Progenitor cell of endocrine pancreas (in vitro differentiated cells): ENCODE measurements around the gene SERPINB5. TPM values are rescaled to one million over a fixed set of nuclear protein-coding genes. Genes with fewer than 3 reads are reported as not detected.
A peak's percentile ranks its signal among the peaks of the same experiment; 100 is the strongest.
"Not testable (repeated sequence)": the region's sequence is repeated elsewhere in the genome, so short reads cannot be mapped to it uniquely, and the experiment has no call there.

Experiments used
- DNase-seq: peaks from one replicate; pipeline ENCODE4 v3.0.0; 2021; ENCODE audit warnings: low spot score; ENCODE audit not compliant: unreplicated experiment
- H3K27ac Mint-ChIP-seq: 2 replicates; pipeline ENCODE4 v1.8.0; 2021; ENCODE audit warnings: mild to moderate bottlenecking, moderate library complexity, mixed read lengths
- H3K27me3 Mint-ChIP-seq: 2 replicates; pipeline ENCODE4 v1.8.0; 2021; ENCODE audit warnings: mixed read lengths
- H3K36me3 Mint-ChIP-seq: 2 replicates; pipeline ENCODE4 v1.8.0; 2022; ENCODE audit warnings: mixed read lengths; ENCODE audit not compliant: insufficient read depth
- H3K4me1 Mint-ChIP-seq: 2 replicates; pipeline ENCODE4 v1.8.0; 2021; ENCODE audit warnings: low read depth, mixed read lengths
- H3K4me3 Mint-ChIP-seq: 2 replicates; pipeline ENCODE4 v1.8.0; 2021; ENCODE audit warnings: low read depth, mild to moderate bottlenecking, moderate library complexity, mixed read lengths
- H3K9me3 Mint-ChIP-seq: 2 replicates; pipeline ENCODE4 v1.8.0; 2021; ENCODE audit warnings: low read depth, mixed read lengths
- total RNA-seq: library from RNA; stranded (reverse); gene quantifications from 2 replicates; pipeline ENCODE4 v1.2.1, GENCODE V29; 2021
- TF ChIP-seq, protein P1 (sequence below): fragments of 200-600 bp; sonication (generic); IDR thresholded peaks from one replicate; pipeline ENCODE4 v1.5.0; 2021; ENCODE audit warnings: antibody characterized with exemption, mild to moderate bottlenecking; ENCODE audit not compliant: unreplicated experiment

The SERPINB5 gene
- total RNA-seq, 1 donor from 2014 or later: 0.22 TPM

DNA sequence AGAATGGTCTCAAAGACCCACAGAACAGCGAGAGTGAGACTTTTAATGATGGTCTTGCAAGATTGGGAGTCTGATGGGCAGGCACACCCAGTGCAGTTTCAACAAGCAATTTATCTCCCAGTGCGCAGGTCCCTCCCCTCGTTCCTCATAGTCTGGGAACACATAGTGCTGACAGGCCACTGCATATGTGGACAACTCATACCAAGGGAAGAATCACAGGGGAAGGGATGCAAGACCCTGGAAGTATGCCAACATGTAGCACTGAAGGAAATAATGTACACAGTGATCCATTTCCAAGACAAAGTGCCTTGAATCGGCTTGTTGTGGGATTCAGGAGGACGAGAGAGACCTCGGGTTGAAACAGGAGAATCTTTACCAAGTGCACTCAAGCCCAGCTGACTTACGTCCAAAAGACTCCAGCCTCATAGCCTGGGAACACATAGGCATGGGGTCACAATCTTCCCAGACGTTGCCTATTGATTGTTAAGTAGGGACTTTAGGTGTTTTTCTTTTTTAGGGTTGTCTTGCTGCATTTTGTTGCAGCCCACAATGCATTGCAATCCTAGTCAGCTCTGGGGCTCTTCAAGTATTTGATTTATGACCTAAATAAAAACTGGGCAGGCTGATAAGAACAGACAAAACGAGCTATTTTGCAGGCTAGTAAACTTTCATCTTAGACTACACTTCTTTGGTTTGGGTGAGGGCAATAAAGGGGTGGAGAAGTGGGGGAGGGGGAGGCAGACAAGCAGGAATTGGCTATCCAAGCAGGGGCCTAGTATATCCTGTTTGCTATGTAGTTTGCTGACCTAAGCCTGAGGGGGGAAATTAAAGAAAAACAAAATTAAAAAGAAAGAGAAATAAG lies 24.7 kb upstream of the SERPINB5 start:
- TF ChIP-seq, protein P1, sequence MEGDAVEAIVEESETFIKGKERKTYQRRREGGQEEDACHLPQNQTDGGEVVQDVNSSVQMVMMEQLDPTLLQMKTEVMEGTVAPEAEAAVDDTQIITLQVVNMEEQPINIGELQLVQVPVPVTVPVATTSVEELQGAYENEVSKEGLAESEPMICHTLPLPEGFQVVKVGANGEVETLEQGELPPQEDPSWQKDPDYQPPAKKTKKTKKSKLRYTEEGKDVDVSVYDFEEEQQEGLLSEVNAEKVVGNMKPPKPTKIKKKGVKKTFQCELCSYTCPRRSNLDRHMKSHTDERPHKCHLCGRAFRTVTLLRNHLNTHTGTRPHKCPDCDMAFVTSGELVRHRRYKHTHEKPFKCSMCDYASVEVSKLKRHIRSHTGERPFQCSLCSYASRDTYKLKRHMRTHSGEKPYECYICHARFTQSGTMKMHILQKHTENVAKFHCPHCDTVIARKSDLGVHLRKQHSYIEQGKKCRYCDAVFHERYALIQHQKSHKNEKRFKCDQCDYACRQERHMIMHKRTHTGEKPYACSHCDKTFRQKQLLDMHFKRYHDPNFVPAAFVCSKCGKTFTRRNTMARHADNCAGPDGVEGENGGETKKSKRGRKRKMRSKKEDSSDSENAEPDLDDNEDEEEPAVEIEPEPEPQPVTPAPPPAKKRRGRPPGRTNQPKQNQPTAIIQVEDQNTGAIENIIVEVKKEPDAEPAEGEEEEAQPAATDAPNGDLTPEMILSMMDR: no peak
- peaks cover 3% of the 10 kb centered on the region for H3K9me3 Mint-ChIP-seq
- H3K4me1 Mint-ChIP-seq: peaks cover 21% of the 10 kb centered on the region
- no peaks in the 10 kb centered on the region for H3K27me3 Mint-ChIP-seq
- no peak overlapping the region for H3K4me3 Mint-ChIP-seq
- no peak for DNase-seq
- no peaks in the 10 kb centered on the region for H3K36me3 Mint-ChIP-seq
- H3K27ac Mint-ChIP-seq: peak overlapping the region; percentile 85

DNA sequence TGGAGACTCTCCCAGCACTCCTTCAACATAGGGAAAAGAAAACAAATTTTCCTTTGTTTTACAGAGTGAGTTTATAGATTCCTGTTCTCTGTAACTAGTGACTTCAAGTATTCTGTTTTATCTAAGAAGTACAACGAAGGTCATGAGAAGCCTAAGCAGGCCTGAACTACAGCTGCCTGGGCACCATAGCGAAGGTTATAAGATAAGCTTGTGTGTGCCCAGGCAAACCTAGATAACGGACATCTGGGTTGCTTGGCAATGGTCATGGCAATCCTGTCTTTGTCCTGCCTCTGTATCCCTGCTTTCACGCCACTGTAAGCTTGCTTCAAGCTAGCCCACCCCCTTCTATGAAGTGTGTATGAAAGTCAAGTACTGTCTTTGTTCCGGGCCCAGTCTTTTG lies 24.0 kb upstream of the SERPINB5 start:
- Mint-ChIP-seq H3K27ac (peak overlapping the region; percentile 78), H3K4me1 (peaks cover 21% of the 10 kb centered on the region)
- H3K9me3 Mint-ChIP-seq, H3K27me3 Mint-ChIP-seq, H3K4me3 Mint-ChIP-seq, DNase-seq, H3K36me3 Mint-ChIP-seq: not testable (repeated sequence)

DNA sequence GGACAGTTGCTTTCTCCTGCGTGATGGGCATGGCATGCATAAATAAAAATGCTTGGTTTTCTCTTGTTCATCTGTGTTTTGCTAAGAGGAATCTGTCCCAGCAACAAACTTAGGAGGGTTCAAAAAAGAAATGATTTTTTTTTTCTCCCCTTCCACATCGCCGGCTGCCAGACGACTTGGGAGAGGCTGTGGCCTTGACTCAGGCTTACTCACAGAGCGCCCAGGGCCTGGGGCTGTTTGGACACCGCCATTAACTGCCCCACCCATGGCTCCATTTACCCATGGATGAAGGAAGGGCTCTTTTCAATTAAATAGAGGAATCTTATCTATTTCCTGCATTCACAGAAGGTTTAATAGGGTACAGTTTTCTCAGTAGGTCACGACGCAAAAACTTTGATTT lies 22.3 kb upstream of the SERPINB5 start:
- Mint-ChIP-seq H3K36me3 (no peaks in the 10 kb centered on the region), H3K4me3 (no peak overlapping the region), H3K27me3 (no peaks in the 10 kb centered on the region), H3K9me3 (peaks cover 3% of the 10 kb centered on the region), H3K27ac (no peak overlapping the region), H3K4me1 (peaks cover 21% of the 10 kb centered on the region)
- no peak for DNase-seq
- TF ChIP-seq, protein P1: no peak

- H3K4me1 Mint-ChIP-seq: peaks cover 8% of the 10 kb centered on the region
- no peaks in the 10 kb centered on the region for H3K27me3 Mint-ChIP-seq
- H3K9me3 Mint-ChIP-seq: peaks cover 3% of the 10 kb centered on the region
- DNase-seq: no peak
- H3K27ac Mint-ChIP-seq: no peak overlapping the region
- TF ChIP-seq, protein P1: no peak
- H3K36me3 Mint-ChIP-seq: no peaks in the 10 kb centered on the region
- no peak overlapping the region for H3K4me3 Mint-ChIP-seq
These were observed 18.8 kb upstream of the SERPINB5 start for GRCh38 chr18:63457977-63458376.

- Mint-ChIP-seq H3K36me3 (no peaks in the 10 kb centered on the region), H3K4me3 (no peak overlapping the region), H3K4me1 (no peaks in the 10 kb centered on the region), H3K27ac (no peak overlapping the region), H3K27me3 (no peaks in the 10 kb centered on the region), H3K9me3 (peaks cover 3% of the 10 kb centered on the region)
- TF ChIP-seq, protein P1: no peak
- DNase-seq: no peak
These were observed 16.3 kb upstream of the SERPINB5 start for GRCh38 chr18:63460414-63460813.

DNA sequence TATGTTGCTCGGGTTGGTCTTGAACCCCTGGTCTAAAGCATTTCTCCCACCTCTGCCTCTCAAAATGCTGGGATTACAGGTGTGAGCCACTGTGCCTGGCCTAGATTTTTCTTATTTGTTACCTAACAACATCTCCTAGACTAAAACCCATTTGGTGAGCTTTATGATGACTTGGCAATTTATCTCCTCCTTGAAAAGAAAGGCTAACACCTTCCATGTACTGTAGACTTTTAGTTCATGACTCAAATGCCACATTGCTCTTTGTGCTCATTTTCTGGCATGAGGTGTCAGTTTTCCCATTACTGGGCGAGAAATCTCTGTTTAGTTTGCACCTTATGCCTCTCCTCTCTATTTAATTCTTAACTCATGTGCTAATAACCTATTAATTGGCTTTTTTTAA lies 12.3 kb upstream of the SERPINB5 start:
- peaks cover 7% of the 10 kb centered on the region for H3K4me1 Mint-ChIP-seq
- H3K27ac Mint-ChIP-seq: no peak overlapping the region
- no peaks in the 10 kb centered on the region for H3K9me3 Mint-ChIP-seq

More for the DNA sequence above, 12.3 kb upstream of the SERPINB5 start:
- TF ChIP-seq, protein P1: no peak
- no peak for DNase-seq
- Mint-ChIP-seq H3K36me3 (no peaks in the 10 kb centered on the region), H3K27me3 (no peaks in the 10 kb centered on the region), H3K4me3 (no peak overlapping the region)
